Gastrocnemius medialis (tissue), 4 donors: ENCODE data around the gene SHC4. TPM values are rescaled to one million over a fixed set of nuclear protein-coding genes. Genes with fewer than 3 reads are reported as not detected.

Experiments
- ATAC-seq, 2 donors: fragments of 150-250 bp; one replicate each; pipeline ENCODE4 v1.9.1; 2016
- DNase-seq, 2 donors: peaks; one replicate each; pipeline ENCODE4 v3.0.0-alpha.2; 2019
- H3K27ac ChIP-seq, 4 donors: fragments of 200-600 bp; sonication (generic); 1 replicate in 1 of 4; 2 replicates in 3 of 4; pipeline ENCODE4 v1.5.1; 2016 to 2018; ENCODE audit warnings: mild to moderate bottlenecking in 2 of 4, moderate library complexity in 1 of 4
- H3K27me3 ChIP-seq, 3 donors: fragments of 200-600 bp; sonication (generic) in 2 of 3; 1 replicate in 1 of 3; 2 replicates in 2 of 3; pipeline versions ENCODE4 v1.5.1 to v1.6.0; 2016 to 2019; ENCODE audit warnings: mild to moderate bottlenecking in 1 of 3, moderate library complexity in 1 of 3
- H3K36me3 ChIP-seq, 2 donors: fragments of 200-600 bp; sonication (generic) in 1 of 2; one replicate each; pipeline ENCODE4 v1.5.1; 2017 to 2018
- H3K4me1 ChIP-seq, 2 donors: fragments of 200-600 bp; sonication (generic) in 1 of 2; one replicate each; pipeline ENCODE4 v1.5.1; 2016 to 2017; ENCODE audit warnings: mild to moderate bottlenecking in 2 of 2
- H3K4me3 ChIP-seq, 4 donors: fragments of 200-600 bp; sonication (generic) in 3 of 4; 1 replicate in 1 of 4; 2 replicates in 3 of 4; pipeline ENCODE4 v1.5.1; 2016 to 2019; ENCODE audit warnings: mild to moderate bottlenecking in 2 of 4
- H3K9me3 ChIP-seq, 3 donors: fragments of 200-600 bp; sonication (generic) in 2 of 3; 1 replicate in 1 of 3; 2 replicates in 2 of 3; pipeline ENCODE4 v1.5.1; 2016 to 2019
- CTCF ChIP-seq, 5 experiments: fragments of 450-650 bp in 3 of 5; fragments of 200-600 bp in 2 of 5; sonication (generic) in 2 of 5; IDR thresholded peaks in 4 of 5; conservative IDR thresholded peaks in 1 of 5; 1 replicate in 4 of 5; 2 replicates in 1 of 5; pipeline ENCODE4 v1.5.1; 2016 to 2019; ENCODE audit warnings: antibody characterized with exemption in 5 of 5, mild to moderate bottlenecking in 3 of 5, moderate library complexity in 3 of 5
- POLR2A ChIP-seq, 2 donors: fragments of 450-650 bp; IDR thresholded peaks; one replicate each; pipeline ENCODE4 v1.6.1; 2017; ENCODE audit warnings: antibody characterized with exemption in 2 of 2, mild to moderate bottlenecking in 2 of 2, moderate library complexity in 2 of 2
- in situ Hi-C, 4 donors: fragments of 200-750 bp; cut with MboI; loops; one replicate each; pipeline versions ENCODE4 v1.15.0 to v1.8.0; 2017; ENCODE audit warnings: low sequenced_read_pairs in 4 of 4
- intact Hi-C: fragments of 100-400 bp; cut with DNase I; formaldehyde crosslinking; loops from one replicate; pipeline ENCODE4 v1.15.1; 2023; ENCODE audit warnings: low total_unique reads
- total RNA-seq, 4 donors: library from RNA; depleted of rRNA; stranded (reverse); fragments of >200 nt; gene quantifications; one replicate each; pipeline versions ENCODE4 v1.1.0 to v1.2.3, GENCODE V29; 2016

Gene SHC4
- total RNA-seq, 4 donors from 2014 or later = 0.29 to 0.39 TPM; not detected in 2

- H3K4me3 ChIP-seq = no peak overlapping the region
- in situ Hi-C loops (no loop called here), intact Hi-C loops (no loop called here)
- no peaks in the 10 kb centered on the region for H3K4me1 ChIP-seq
- no peak overlapping the region for H3K27ac ChIP-seq
- no peaks in the 10 kb centered on the region for H3K27me3 ChIP-seq
- ATAC-seq (no peak), DNase-seq (no peak)
- TF ChIP-seq POLR2A (IDR thresholded peaks at IDR 0.05) = no peak
- no peak for TF ChIP-seq CTCF (IDR thresholded peaks at IDR 0.05 in 4 of 5, conservative IDR thresholded peaks at IDR 0.05 in 1 of 5)
- H3K36me3 ChIP-seq = peaks cover 0 to 7% of the 10 kb centered on the region in 2 donors
- no peaks in the 10 kb centered on the region for H3K9me3 ChIP-seq
Observed at GRCh38 chr15:48777645-48778330, 185.9 kb downstream of the SHC4 start.

- Histone ChIP-seq H3K36me3 (no peaks in the 10 kb centered on the region), H3K4me1 (no peaks in the 10 kb centered on the region), H3K27me3 (no peaks in the 10 kb centered on the region), H3K4me3 (no peak overlapping the region), H3K9me3 (no peaks in the 10 kb centered on the region), H3K27ac (no peak overlapping the region)
- no peak for ATAC-seq
- TF ChIP-seq POLR2A (IDR thresholded peaks at IDR 0.05) (no peak), CTCF (IDR thresholded peaks at IDR 0.05 in 4 of 5, conservative IDR thresholded peaks at IDR 0.05 in 1 of 5) (no peak)
- no peak for DNase-seq
- intact Hi-C loops = no loop called here
- in situ Hi-C loops = no loop called here
Observed at GRCh38 chr15:48775546-48775945, 188.2 kb downstream of the SHC4 start.

GRCh38 chr15:48774484-48774883 lies 189.2 kb downstream of the SHC4 start:
- no peak for TF ChIP-seq CTCF (IDR thresholded peaks at IDR 0.05 in 4 of 5, conservative IDR thresholded peaks at IDR 0.05 in 1 of 5)
- TF ChIP-seq POLR2A (IDR thresholded peaks at IDR 0.05) = no peak
- ATAC-seq = no peak
- H3K27ac ChIP-seq = no peak overlapping the region
- no peaks in the 10 kb centered on the region for H3K36me3 ChIP-seq
- H3K4me1 ChIP-seq = no peaks in the 10 kb centered on the region
- H3K27me3 ChIP-seq = no peaks in the 10 kb centered on the region
- no peaks in the 10 kb centered on the region for H3K9me3 ChIP-seq
- no peak overlapping the region for H3K4me3 ChIP-seq
- intact Hi-C loops (no loop called here), in situ Hi-C loops (no loop called here)
- DNase-seq = no peak

Other genes starting within 250 kb of the SHC4 start
- 1 to 10 TPM in 3 of 4 donors, under 1 TPM in 1; 0.51 to 2.4 (median 1.4) TPM for gene CEP152, start 152.8 kb downstream of the SHC4 start, total RNA-seq
- 100 to 1,000 TPM; 110 to 146 (median 135) TPM for gene EID1, start 85.8 kb downstream of the SHC4 start, total RNA-seq
- 10 to 100 TPM; 23.7 to 27.5 (median 24.5) TPM for gene SECISBP2L, start 82.5 kb upstream of the SHC4 start, total RNA-seq
- gene COPS2, start 191.7 kb upstream of the SHC4 start, total RNA-seq = 10 to 100 TPM; 69.5 to 98.2 (median 93.2) TPM
- 10 to 100 TPM; 19.1 to 29.5 (median 22.9) TPM for gene GALK2, start 206.3 kb upstream of the SHC4 start, total RNA-seq